ENCODE measurements around the gene ATP10D. TPM values are rescaled to one million over a fixed set of nuclear protein-coding genes. Genes with fewer than 3 reads are reported as not detected.

ATP10D gene
- total RNA-seq, 4 donors from 2014 or later, result 13.5 to 28.2 (median 18.0) TPM

Other genes with a start within 250 kb of the ATP10D start
- 10 to 100 TPM in 2 of 4 donors, 1 to 10 TPM in 2; 9.0 to 13.5 (median 10.5) TPM for gene COMMD8, start 21.6 kb upstream of the ATP10D start, total RNA-seq

All from tibial nerve (tissue), 4 donors.